GM23248 (cell line): ENCODE results near the gene MCF2L. TPM values are rescaled to one million over a fixed set of nuclear protein-coding genes. Genes with fewer than 3 reads are reported as not detected.
"Not testable (repeated sequence)": the region's sequence is repeated elsewhere in the genome, so short reads cannot be mapped to it uniquely, and the experiment has no call there.

Experiments used
- DNase-seq: peaks from one replicate; pipeline ENCODE4 v3.0.0-alpha.2; 2015
- H2AFZ ChIP-seq: fragments of 200-600 bp; sonication (generic); 2 replicates; pipeline ENCODE4 v1.6.1; 2016; ENCODE audit warnings: antibody characterized with exemption
- H3F3A ChIP-seq: fragments of 200-600 bp; sonication (generic); 2 replicates; pipeline ENCODE4 v1.6.1; 2016; ENCODE audit warnings: mild to moderate bottlenecking, antibody characterized with exemption, mixed run types; ENCODE audit not compliant: insufficient read depth
- H3K27ac ChIP-seq: fragments of 200-600 bp; sonication (generic); 2 replicates; pipeline ENCODE4 v1.5.1; 2016; ENCODE audit warnings: mild to moderate bottlenecking
- H3K27me3 ChIP-seq: fragments of 200-600 bp; sonication (generic); replicated peaks from 2 replicates; pipeline ENCODE4 v1.6.1; 2016; ENCODE audit warnings: mild to moderate bottlenecking; ENCODE audit not compliant: insufficient read depth
- H3K36me3 ChIP-seq: fragments of 200-600 bp; sonication (generic); 2 replicates; pipeline ENCODE4 v1.6.1; 2016; ENCODE audit warnings: low read depth, mild to moderate bottlenecking
- H3K4me1 ChIP-seq: fragments of 200-600 bp; sonication (generic); 2 replicates; pipeline ENCODE4 v1.6.1; 2016; ENCODE audit warnings: mild to moderate bottlenecking; ENCODE audit not compliant: insufficient read depth
- H3K4me2 ChIP-seq: fragments of 200-600 bp; sonication (generic); one replicate; pipeline ENCODE4 v1.6.1; 2016; ENCODE audit warnings: mild to moderate bottlenecking; ENCODE audit not compliant: unreplicated experiment
- H3K4me3 ChIP-seq: fragments of 200-600 bp; sonication (generic); 2 replicates; pipeline ENCODE4 v1.5.1; 2016; ENCODE audit warnings: mild to moderate bottlenecking
- H3K79me2 ChIP-seq: fragments of 200-600 bp; sonication (generic); 2 replicates; pipeline ENCODE4 v1.6.1; 2016; ENCODE audit warnings: mild to moderate bottlenecking; ENCODE audit not compliant: insufficient read depth
- H3K9ac ChIP-seq: fragments of 200-600 bp; sonication (generic); 2 replicates; pipeline ENCODE4 v1.6.1; 2016; ENCODE audit warnings: mild to moderate bottlenecking
- H3K9me2 ChIP-seq: fragments of 200-600 bp; sonication (generic); 2 replicates; pipeline ENCODE4 v1.6.1; 2016; ENCODE audit warnings: mixed run types, mild to moderate bottlenecking, moderate library complexity; ENCODE audit not compliant: insufficient read depth
- H3K9me3 ChIP-seq: fragments of 200-600 bp; sonication (generic); one replicate; pipeline ENCODE4 v1.6.1; 2017; ENCODE audit warnings: low read depth
- H4K20me1 ChIP-seq: fragments of 200-600 bp; sonication (generic); 2 replicates; pipeline ENCODE4 v1.6.0; 2016; ENCODE audit not compliant: insufficient read depth
- EZH2 ChIP-seq: fragments of 200-600 bp; sonication (generic); IDR thresholded peaks from 2 replicates; pipeline ENCODE4 v1.6.1; 2018; ENCODE audit warnings: antibody characterized with exemption, mild to moderate bottlenecking; ENCODE audit not compliant: insufficient read depth, poor library complexity, severe bottlenecking
- EZH2phosphoT487 ChIP-seq: fragments of 200-600 bp; sonication (generic); IDR thresholded peaks from 2 replicates; pipeline ENCODE4 v1.6.1; 2018; ENCODE audit warnings: antibody characterized with exemption, moderate library complexity, mild to moderate bottlenecking, low read depth; ENCODE audit not compliant: insufficient read depth
- WGBS, 2 experiments: methylation state at CpG; one replicate each; pipeline ENCODE4 v1.1.6; 2015 to 2017; ENCODE audit warnings: low lambda C conversion rate in 2 of 2, low coverage in 1 of 2; ENCODE audit errors: missing lambda C conversion rate in 2 of 2; 5-methylcytosine and 5-hydroxymethylcytosine counted together
- in situ Hi-C: fragments of 300-500 bp; cut with MboI; formaldehyde crosslinking; loops from 2 replicates; pipeline ENCODE4 v1.15.0; 2020
- polyA plus RNA-seq: library from polyadenylated mRNA; unstranded; fragments of >200 nt; fragmentation: Nextera tagmentation; extraction: Ambion mirVana; gene quantifications from 2 replicates; pipeline ENCODE4 v1.2.1, GENCODE V29; 2016
- total RNA-seq: library from RNA; depleted of rRNA; stranded (reverse); fragments of >200 nt; shearing (Covaris generic); gene quantifications from 2 replicates; pipeline ENCODE4 v1.2.3, GENCODE V29; 2014

Gene MCF2L
- total and polyA plus RNA-seq, 2 experiments from 2014 or later, result not detected

DNA sequence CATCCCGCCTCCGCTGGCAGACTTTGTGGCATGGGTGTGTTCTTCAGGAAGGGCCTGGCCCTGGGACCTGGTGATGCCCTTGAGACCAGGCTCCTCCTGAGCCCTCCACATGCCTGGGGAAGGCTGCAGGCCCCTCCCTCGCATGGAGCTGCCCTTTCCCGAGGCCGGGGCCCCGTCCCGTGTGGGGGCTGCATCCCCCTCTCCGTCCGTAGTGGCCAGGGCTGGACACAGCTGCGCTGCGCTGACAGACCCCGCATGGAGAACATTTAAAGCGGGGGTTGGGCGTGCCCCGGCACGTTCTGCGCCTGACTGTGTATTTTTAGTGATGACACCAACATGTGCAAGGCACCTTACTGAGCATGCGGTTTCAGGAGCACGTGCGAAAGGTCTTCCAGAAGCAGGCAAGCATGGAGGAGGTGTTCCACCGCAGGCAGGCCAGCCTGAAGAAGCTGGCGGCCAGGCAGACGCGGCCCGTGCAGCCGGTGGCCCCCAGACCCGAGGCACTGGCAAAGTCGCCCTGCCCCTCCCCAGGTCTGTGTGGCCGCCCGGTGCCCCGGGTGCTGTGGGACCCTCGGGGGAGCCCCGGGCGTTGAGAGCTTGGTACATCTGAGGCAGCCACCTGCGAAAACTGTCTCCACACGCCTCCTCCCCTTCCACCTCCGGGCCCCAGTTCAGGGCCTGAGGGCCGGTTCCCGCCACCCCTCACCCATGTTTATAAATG is 107.8 kb downstream of the MCF2L start:
- Histone ChIP-seq H3K9me3 (no peaks in the 10 kb centered on the region), H3K4me3 (no peak overlapping the region), H3K4me2 (no peak overlapping the region), H3K4me1 (no peaks in the 10 kb centered on the region), H4K20me1 (no peaks in the 10 kb centered on the region), H3K9me2 (no peaks in the 10 kb centered on the region), H3K9ac (no peak overlapping the region), H3K27ac (no peak overlapping the region), H2AFZ (no peak overlapping the region), H3K27me3 (peaks cover 16% of the 10 kb centered on the region; the same call in 1 of the 2 replicates), H3F3A (no peaks in the 10 kb centered on the region), H3K36me3 (no peaks in the 10 kb centered on the region), H3K79me2 (no peaks in the 10 kb centered on the region)
- DNase-seq, result no peak
- TF ChIP-seq EZH2phosphoT487 (no peak), EZH2 (no peak)
- in situ Hi-C loops, result no loop called here
- 74 to 85% methylated on average over 24 to 39 of the region's 39 CpGs for WGBS, 2 experiments

DNA sequence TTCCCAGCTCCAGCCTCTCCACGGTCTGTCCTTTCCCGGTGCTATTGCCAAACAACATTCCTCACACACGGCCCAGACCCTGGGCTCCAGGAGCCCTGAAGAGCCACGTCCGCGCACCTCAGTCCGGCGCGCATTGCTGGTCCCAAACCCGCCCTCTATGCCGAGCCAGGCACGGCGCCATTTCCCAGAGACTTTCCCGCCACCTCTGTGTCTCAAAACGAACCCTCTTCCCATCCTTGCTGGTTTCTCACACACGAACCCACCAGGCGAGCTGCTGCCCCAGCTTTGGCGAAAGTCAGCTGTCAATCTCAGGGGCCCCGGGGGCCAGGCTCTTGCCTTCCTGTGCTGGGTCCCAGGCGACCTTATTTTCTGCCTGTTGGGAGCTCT is 108.5 kb downstream of the MCF2L start:
- H2AFZ ChIP-seq, result no peak overlapping the region
- H3K36me3 ChIP-seq, result no peaks in the 10 kb centered on the region
- H4K20me1 ChIP-seq, result no peaks in the 10 kb centered on the region
- H3K27ac ChIP-seq, result no peak overlapping the region
- no peak overlapping the region for H3K4me3 ChIP-seq
- H3K27me3 ChIP-seq, result peaks cover 11% of the 10 kb centered on the region; the same call in 1 of the 2 replicates
- TF ChIP-seq EZH2, result no peak
- no peak for TF ChIP-seq EZH2phosphoT487
- no peaks in the 10 kb centered on the region for H3F3A ChIP-seq
- in situ Hi-C loops, result no loop called here
- WGBS, 2 experiments, result 73 to 75% methylated on average over 20 of the region's 20 CpGs
- H3K4me1 ChIP-seq, result no peaks in the 10 kb centered on the region
- H3K4me2 ChIP-seq, result no peak overlapping the region
- H3K9ac ChIP-seq, result no peak overlapping the region
- no peaks in the 10 kb centered on the region for H3K9me3 ChIP-seq
- H3K79me2 ChIP-seq, result no peaks in the 10 kb centered on the region
- DNase-seq, result no peak
- no peaks in the 10 kb centered on the region for H3K9me2 ChIP-seq

DNA sequence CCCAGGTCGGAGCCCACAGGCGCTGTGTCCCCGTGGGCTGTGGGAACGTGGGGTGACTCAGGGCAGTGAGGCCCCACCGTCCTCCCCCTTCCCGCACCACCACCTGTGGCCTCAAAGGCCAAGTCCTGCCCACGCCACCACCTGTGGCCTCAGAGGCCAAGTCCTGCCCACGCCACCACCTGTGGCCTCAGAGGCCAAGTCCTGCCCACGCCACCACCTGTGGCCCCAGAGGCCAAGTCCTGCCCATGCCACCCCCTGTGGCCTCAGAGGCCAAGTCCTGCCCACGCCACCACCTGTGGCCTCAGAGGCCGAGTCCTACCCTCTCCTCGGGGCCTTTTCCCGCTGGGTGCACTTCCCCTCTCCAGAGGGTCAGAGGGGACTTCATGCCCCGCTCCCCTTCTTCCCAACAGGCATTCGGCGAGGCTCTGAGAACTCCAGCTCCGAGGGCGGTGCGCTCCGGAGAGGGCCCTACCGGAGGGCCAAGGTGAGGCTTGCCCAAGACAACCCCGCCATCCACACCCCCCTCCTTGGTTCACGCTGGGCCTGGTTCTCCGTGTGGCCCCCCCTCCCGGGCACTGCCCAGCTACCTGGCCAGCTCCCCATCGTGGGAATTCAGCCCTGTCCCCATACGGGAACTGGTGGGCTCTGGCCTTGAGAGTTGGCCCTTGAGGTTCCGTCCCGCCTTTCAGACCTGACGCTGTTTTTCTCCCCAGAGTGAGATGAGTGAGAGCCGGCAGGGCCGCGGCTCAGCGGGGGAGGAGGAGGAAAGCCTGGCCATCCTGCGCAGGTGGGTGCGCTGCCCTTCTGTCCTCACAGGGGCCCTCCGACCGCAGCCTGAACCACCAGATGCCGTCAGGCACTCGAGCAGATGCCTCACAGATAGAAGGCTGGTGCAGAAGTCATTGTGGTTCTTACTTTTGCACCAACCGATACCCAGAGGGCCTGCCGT is 109.2 kb downstream of the MCF2L start:
- Histone ChIP-seq H3K9ac (no peak overlapping the region), H3K4me1 (no peaks in the 10 kb centered on the region), H3K36me3 (no peaks in the 10 kb centered on the region), H4K20me1 (no peaks in the 10 kb centered on the region), H3F3A (no peaks in the 10 kb centered on the region), H3K9me2 (no peaks in the 10 kb centered on the region), H3K4me2 (no peak overlapping the region), H3K27me3 (peaks cover 6% of the 10 kb centered on the region; the same call in 1 of the 2 replicates), H3K27ac (no peak overlapping the region), H3K4me3 (no peak overlapping the region), H3K79me2 (no peaks in the 10 kb centered on the region), H2AFZ (no peak overlapping the region), H3K9me3 (no peaks in the 10 kb centered on the region)
- no peak for DNase-seq
- TF ChIP-seq EZH2phosphoT487, result no peak
- no peak for TF ChIP-seq EZH2
- 73 to 81% methylated on average over 28 to 42 of the region's 42 CpGs for WGBS, 2 experiments
- in situ Hi-C loops, result no loop called here

DNA sequence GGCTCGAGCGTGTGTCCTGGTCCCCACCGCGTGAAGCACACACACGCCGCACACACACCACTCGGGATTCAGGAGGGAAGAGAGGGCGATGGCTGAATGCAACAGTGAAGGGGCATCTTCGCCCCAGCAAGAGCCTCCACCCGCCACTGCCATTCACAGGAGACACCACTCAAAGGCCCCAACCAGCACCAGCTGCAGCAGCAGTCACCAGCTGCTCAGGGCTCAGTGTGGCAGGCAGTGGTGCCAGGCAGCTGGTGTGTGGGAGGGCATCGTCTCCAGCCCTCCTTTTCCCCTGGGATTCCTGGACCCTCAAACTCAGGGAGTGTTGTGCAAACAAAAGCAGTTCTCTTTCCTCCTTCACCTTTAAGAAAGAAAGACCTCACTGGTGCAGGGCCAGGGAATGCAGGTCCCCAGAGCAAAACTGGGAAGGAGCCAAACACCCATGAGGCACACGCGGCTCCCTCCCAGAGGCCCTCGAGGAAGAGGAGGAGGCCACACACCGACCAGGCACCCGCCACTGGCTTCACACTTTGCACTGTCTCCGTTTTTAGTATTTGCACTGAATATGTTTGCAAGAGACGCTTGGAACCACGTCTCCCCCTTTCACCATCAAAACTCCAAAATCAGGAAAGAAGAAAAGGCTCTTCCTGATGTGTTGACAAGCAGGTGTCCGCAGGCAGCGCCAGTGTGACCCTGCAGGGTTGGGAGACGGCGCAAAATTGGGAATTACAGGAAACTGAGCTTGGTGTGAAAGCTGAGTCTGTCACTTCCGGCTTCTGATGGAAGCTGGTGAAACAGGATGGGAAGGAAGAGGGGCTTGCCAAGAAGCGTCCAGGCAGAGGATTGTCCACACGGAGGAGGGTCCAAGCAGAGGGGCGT is 110.1 kb downstream of the MCF2L start:
- in situ Hi-C loops, result no loop called here
- Histone ChIP-seq H3K9me3 (no peaks in the 10 kb centered on the region), H4K20me1 (no peaks in the 10 kb centered on the region), H3K4me3 (no peak overlapping the region), H3K36me3 (no peaks in the 10 kb centered on the region), H3K9me2 (no peaks in the 10 kb centered on the region), H3F3A (no peaks in the 10 kb centered on the region), H3K4me1 (no peaks in the 10 kb centered on the region), H3K9ac (no peak overlapping the region), H3K27ac (no peak overlapping the region), H3K79me2 (no peaks in the 10 kb centered on the region), H2AFZ (no peak overlapping the region), H3K27me3 (peaks cover 4% of the 10 kb centered on the region; the same call in 1 of the 2 replicates), H3K4me2 (no peak overlapping the region)
- DNase-seq, result no peak
- no peak for TF ChIP-seq EZH2
- TF ChIP-seq EZH2phosphoT487, result no peak
- WGBS, 2 experiments, result 51% methylated on average over 27 of the region's 27 CpGs

DNA sequence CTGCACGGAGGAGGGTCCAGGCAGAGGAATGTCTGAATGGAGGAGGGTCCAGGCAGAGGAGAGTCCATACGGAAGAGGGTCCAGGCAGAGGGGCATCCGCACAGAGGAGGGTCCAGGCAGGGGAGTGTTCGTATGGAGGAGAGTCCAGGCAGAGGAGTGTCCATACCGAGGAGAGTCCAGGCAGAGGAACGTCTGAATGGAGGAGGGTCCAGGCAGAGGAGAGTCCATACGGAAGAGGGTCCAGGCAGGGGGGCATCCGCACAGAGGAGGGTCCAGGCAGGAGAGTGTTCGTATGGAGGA is 110.7 kb downstream of the MCF2L start:
- H3K9ac ChIP-seq, H4K20me1 ChIP-seq, DNase-seq, H3K4me2 ChIP-seq, H3K9me2 ChIP-seq, H3F3A ChIP-seq, H3K27ac ChIP-seq, H3K36me3 ChIP-seq, H3K4me1 ChIP-seq, H3K27me3 ChIP-seq, H3K4me3 ChIP-seq, H2AFZ ChIP-seq, H3K79me2 ChIP-seq, in situ Hi-C loops, H3K9me3 ChIP-seq: not testable (repeated sequence)
- 55 to 73% methylated on average over 3 to 8 of the region's 9 CpGs for whole genome bisulfite sequencing, 2 experiments
